ENCODE measurements around the gene ADGRF4. TPM values are rescaled to one million over a fixed set of nuclear protein-coding genes. Genes with fewer than 3 reads are reported as not detected.

The ADGRF4 gene
- polyA plus RNA-seq, 1 donor (not counting 4 experiments of a cell fraction or from before 2014, with no cell fraction given): 30.2 TPM

- FAIRE-seq (no peak), DNase-seq (ENCODE audit: low read depth, low spot score) (no peak)
- Histone ChIP-seq H3K4me3 (ENCODE audit: control insufficient read depth in 2 of 3, extremely low read depth in 1 of 3, insufficient read depth in 2 of 3, low read depth in 1 of 3, low read length in 3 of 3) (no peak overlapping the region), H3K79me2 (ENCODE audit: control insufficient read depth, insufficient read depth, low read length) (no peaks in the 10 kb centered on the region), H3K27ac (ENCODE audit: control insufficient read depth, insufficient read depth, low read length) (no peak overlapping the region), H2AFZ (ENCODE audit: control insufficient read depth, low read length) (no peak overlapping the region), H3K4me2 (ENCODE audit: control insufficient read depth, extremely low read depth, insufficient read depth, low read depth, low read length) (no peak overlapping the region), H3K9me1 (ENCODE audit: control insufficient read depth, extremely low read depth, insufficient read depth, low read length) (no peaks in the 10 kb centered on the region), H4K20me1 (ENCODE audit: control insufficient read depth, extremely low read depth, insufficient read depth, low read length) (no peaks in the 10 kb centered on the region), H3K9me3 (ENCODE audit: control insufficient read depth, low read depth, low read length) (no peaks in the 10 kb centered on the region), H3K36me3 (ENCODE audit: control insufficient read depth in 2 of 2, extremely low read depth in 1 of 2, insufficient read depth in 2 of 2, low read length in 2 of 2) (no peaks in the 10 kb centered on the region), H3K4me1 (ENCODE audit: control insufficient read depth, extremely low read depth, insufficient read depth, low read length) (peaks cover 32% of the 10 kb centered on the region), H3K27me3 (ENCODE audit: control insufficient read depth, extremely low read depth, insufficient read depth, low read length) (no peaks in the 10 kb centered on the region), H3K9ac (ENCODE audit: control insufficient read depth, extremely low read depth, insufficient read depth, low read length) (no peak overlapping the region)
- TF ChIP-seq EZH2 (IDR thresholded peaks at IDR 0.05; ENCODE audit: low read length) (no peak), CTCF (optimal IDR thresholded peaks at IDR 0.05 in 1 of 3, IDR thresholded peaks at IDR 0.05 in 1 of 3, conservative IDR thresholded peaks at IDR 0.05 in 1 of 3; ENCODE audit: extremely low read depth in 1 of 3, insufficient read depth in 2 of 3, low read length in 3 of 3) (no peak)
- dilution Hi-C loops (cut with MboI; ENCODE audit: extremely low pct_ligation_motif_present, low sequenced_read_pairs): no loop called here
Measured at GRCh38 chr6:47727391-47727790, 29.0 kb downstream of the ADGRF4 start.

GRCh38 chr6:47729019-47729418, 30.6 kb downstream of the ADGRF4 start:
- Histone ChIP-seq H3K4me2 (ENCODE audit: control insufficient read depth, extremely low read depth, insufficient read depth, low read depth, low read length) (peak overlapping the region; percentile 55), H2AFZ (ENCODE audit: control insufficient read depth, low read length) (peak overlapping the region; percentile 14), H3K4me3 (ENCODE audit: control insufficient read depth in 2 of 3, extremely low read depth in 1 of 3, insufficient read depth in 2 of 3, low read depth in 1 of 3, low read length in 3 of 3) (no peak overlapping the region), H3K4me1 (ENCODE audit: control insufficient read depth, extremely low read depth, insufficient read depth, low read length) (peaks cover 31% of the 10 kb centered on the region), H3K36me3 (ENCODE audit: control insufficient read depth in 2 of 2, extremely low read depth in 1 of 2, insufficient read depth in 2 of 2, low read length in 2 of 2) (no peaks in the 10 kb centered on the region), H3K27ac (ENCODE audit: control insufficient read depth, insufficient read depth, low read length) (peak overlapping the region; percentile 71), H3K9me1 (ENCODE audit: control insufficient read depth, extremely low read depth, insufficient read depth, low read length) (no peaks in the 10 kb centered on the region), H3K9ac (ENCODE audit: control insufficient read depth, extremely low read depth, insufficient read depth, low read length) (peak overlapping the region; percentile 11), H3K9me3 (ENCODE audit: control insufficient read depth, low read depth, low read length) (no peaks in the 10 kb centered on the region), H3K79me2 (ENCODE audit: control insufficient read depth, insufficient read depth, low read length) (no peaks in the 10 kb centered on the region), H3K27me3 (ENCODE audit: control insufficient read depth, extremely low read depth, insufficient read depth, low read length) (no peaks in the 10 kb centered on the region), H4K20me1 (ENCODE audit: control insufficient read depth, extremely low read depth, insufficient read depth, low read length) (no peaks in the 10 kb centered on the region)
- dilution Hi-C loops (cut with MboI; ENCODE audit: extremely low pct_ligation_motif_present, low sequenced_read_pairs): no loop called here
- TF ChIP-seq EZH2 (IDR thresholded peaks at IDR 0.05; ENCODE audit: low read length) (no peak), CTCF (optimal IDR thresholded peaks at IDR 0.05 in 1 of 3, IDR thresholded peaks at IDR 0.05 in 1 of 3, conservative IDR thresholded peaks at IDR 0.05 in 1 of 3; ENCODE audit: extremely low read depth in 1 of 3, insufficient read depth in 2 of 3, low read length in 3 of 3) (no peak)
- FAIRE-seq (peak; percentile 99), DNase-seq (ENCODE audit: low read depth, low spot score) (peak; percentile 48)
